ENCODE data around the gene UFL1.

DNA sequence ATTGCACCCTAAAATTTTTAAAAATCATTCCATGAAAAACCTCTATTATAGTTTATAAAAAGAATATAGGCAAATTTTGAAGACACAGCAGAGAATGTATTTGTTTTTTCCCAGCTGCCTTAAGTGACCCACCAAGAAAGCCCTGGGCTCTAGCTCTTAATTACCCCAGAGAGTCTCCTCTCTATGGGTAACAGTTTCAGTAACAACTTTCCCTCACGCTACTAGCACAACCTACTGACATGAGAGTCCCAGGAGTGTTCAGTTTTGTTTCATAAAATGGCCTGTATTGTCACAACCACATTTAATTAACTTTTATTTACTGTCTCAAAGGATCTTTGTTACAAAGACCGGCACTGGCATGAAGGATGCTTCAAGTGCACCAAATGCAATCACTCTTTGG, 82.8 kb downstream of the UFL1 start:
- TF ChIP-seq POLR2AphosphoS5 (IDR thresholded peaks at IDR 0.05; ENCODE audit: borderline replicate concordance, low read depth, low read length) (no peak), FOXP2 (optimal IDR thresholded peaks at IDR 0.05; ENCODE audit: control extremely low read depth, extremely low read length, insufficient read depth) (no peak), EZH2 (IDR thresholded peaks at IDR 0.05) (no peak)
